Stimulated activated CD8-positive, alpha-beta memory T cell treated with anti-CD3 and anti-CD28 coated beads, Interleukin-15, amount 100 ng/mL, for 24 hours (primary cell): Measurements from ENCODE around the gene C9orf78.
A peak's percentile ranks its signal among the peaks of the same experiment; 100 is the strongest.

ENCODE experiments used
- DNase-seq: peaks from one replicate; pipeline ENCODE4 v3.0.0-alpha.2; 2020; ENCODE audit warnings: low read depth

The C9orf78 gene, protein sequence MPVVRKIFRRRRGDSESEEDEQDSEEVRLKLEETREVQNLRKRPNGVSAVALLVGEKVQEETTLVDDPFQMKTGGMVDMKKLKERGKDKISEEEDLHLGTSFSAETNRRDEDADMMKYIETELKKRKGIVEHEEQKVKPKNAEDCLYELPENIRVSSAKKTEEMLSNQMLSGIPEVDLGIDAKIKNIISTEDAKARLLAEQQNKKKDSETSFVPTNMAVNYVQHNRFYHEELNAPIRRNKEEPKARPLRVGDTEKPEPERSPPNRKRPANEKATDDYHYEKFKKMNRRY

GRCh38 chr9:129835128-129835859, at the start of gene C9orf78, which contains the start of gene USP20:
Gene C9orf78 (minus strand): TSS chr9:129835275. CDS start chr9:129835221, 54 bp downstream.
Gene USP20 (plus strand): TSS chr9:129835458. CDS start chr9:129852556, 17,098 bp downstream.
- peak; percentile 96 for DNase-seq

GRCh38 chr9:129884220-129885017, 49.3 kb upstream of the C9orf78 start:
- peak; percentile 87 for DNase-seq

GRCh38 chr9:129881547-129882324, 46.7 kb upstream of the C9orf78 start:
- DNase-seq, result no peak

GRCh38 chr9:129880654-129881546, 45.8 kb upstream of the C9orf78 start:
- DNase-seq, result no peak

DNA sequence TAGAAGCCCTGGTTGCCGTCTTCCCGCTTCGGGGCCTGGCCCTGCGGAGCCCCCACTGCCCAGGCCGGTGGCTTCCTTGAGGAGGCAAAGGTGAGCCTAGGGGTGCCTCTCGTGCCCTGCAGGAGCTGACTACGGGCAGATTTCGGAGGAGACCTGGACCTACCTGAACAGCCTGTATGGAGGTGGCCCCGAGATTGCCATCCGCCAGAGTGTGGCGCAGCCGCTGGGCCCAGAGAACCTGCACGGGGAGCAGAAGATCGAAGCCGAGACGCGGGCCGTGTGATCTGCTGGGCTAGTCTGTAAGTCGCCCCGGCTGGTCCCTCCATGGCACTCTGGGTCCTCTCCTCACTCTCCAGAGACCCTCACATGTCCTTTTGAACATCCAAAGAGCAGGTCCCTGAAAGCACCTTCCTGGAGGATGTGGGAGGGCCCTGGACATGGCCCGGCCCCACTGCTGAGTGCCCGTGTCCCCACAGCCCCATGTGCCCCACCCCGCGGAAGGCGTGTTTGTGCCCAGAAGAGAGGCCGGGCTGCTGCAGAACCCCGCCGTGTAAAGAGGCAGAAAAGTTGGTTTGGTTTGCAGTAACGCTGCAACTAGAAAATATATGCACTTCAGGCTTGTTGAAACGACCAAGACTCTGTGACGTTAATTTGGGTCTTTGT, 45.0 kb upstream of the C9orf78 start:
- DNase-seq, result no peak

DNA sequence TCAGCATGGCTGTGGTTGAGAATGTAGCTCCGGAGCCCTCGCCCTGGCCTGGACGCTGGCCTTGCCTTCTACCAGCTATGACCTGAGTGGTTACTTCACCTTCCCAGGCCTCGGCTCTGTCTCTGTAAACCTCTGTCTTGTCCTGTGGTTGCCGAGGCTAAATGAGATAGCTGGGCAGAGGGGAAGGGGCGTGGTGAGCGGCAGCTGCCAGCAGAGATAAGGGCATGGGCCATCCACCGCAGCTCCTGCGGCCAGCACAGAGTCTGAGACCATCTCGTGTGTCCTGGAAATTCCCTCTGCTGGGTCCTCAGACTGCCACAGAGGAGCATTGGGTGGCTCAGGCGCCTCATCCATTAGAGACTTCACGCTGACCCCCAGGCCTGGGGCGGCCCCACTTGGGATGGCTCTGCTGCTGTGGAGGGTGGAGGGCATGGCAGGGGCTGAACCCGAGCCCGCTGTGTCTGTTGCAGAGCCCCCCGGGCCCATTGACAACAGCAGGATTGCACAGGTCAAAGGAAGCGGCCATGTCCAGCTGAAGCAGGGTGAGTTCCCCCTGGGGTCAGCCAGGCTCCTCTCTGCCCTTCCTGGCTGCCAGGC, 44.1 kb upstream of the C9orf78 start:
- no peak for DNase-seq

- DNase-seq, result no peak
These were observed 43.2 kb upstream of the C9orf78 start for GRCh38 chr9:129878291-129878690.

- no peak for DNase-seq
These were observed 41.7 kb upstream of the C9orf78 start for GRCh38 chr9:129876815-129877214.

GRCh38 chr9:129875687-129876395, 40.8 kb upstream of the C9orf78 start:
- no peak for DNase-seq

DNA sequence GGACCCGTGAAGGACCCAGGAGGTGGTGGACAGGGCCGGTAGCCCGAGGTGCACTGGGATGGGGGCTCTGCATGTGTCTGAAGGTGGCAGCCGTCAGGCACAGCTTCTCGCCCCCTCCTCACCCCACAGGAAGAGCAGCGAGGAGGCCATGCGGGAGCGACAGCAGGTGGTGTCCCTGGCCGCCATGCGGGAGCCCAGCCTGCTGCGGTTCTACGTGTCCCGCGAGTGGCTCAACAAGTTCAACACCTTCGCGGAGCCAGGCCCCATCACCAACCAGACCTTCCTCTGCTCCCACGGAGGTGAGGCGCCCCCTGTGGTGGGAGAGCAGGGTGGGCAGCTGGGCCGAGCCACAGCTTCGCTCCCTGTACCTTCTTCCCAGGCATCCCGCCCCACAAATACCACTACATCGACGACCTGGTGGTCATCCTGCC, 40.1 kb upstream of the C9orf78 start:
- no peak for DNase-seq

DNA sequence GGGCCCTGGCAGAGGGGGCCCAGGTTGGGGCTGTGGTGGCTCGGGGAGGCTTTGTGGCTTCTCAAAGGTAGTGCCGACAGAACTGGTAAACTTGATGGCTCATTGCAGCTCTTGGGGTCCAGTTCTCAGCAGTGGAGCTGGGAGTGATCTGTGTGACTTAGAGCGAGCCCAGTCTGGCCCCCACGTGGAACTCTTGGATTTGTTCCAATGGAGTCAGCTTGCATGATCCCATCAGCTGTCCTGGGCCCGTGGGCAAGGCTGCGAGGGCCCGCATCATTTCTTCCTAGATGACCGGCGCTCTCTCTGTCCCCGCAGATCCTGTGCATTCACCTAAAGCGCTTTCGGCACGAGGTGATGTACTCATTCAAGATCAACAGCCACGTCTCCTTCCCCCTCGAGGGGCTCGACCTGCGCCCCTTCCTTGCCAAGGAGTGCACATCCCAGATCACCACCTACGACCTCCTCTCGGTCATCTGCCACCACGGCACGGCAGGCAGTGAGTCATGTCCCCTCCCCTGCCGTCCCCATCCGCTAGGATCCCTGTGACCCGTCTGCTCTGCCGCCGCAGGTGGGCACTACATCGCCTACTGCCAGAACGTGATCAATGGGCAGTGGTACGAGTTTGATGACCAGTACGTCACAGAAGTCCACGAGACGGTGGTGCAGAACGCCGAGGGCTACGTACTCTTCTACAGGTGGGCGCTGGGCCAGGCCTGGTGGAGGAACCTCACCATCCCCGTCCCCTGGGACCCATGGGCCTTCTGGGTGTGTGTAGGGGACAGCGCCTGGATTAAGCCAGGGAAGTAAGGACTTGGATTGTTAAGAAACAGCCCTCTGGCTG, 39.4 kb upstream of the C9orf78 start:
- DNase-seq, result no peak

DNA sequence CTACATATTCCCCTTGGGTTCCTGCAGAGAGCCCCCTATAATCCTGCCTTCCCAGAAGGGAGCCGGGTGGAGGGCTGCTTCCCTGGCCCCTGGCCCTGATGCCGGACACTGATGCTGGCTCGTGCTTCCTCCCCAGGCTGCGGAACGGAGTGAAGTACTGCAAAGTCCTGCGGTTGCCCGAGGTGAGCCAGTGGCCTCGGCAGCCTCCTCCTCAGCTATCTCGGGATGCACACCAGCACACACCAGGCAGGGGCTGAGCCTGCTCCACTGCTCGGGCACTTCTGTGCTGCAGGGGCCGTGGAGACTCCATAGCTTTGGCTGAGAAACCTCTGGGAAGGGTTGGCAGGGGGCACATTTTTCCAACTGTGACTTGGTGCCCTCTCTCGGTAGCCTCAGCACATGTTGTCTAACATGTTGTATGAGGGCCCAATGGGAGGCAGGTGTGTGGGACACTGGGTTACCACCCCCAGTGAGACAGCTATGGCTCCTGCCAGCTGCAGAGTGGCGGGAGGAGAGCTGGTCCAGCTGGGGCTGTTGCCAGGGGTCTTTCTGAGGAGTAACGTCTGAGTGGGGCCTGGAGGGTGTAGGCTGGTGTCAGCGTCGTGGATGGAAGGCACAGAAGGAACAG, 38.6 kb upstream of the C9orf78 start:
- DNase-seq, result no peak

DNA sequence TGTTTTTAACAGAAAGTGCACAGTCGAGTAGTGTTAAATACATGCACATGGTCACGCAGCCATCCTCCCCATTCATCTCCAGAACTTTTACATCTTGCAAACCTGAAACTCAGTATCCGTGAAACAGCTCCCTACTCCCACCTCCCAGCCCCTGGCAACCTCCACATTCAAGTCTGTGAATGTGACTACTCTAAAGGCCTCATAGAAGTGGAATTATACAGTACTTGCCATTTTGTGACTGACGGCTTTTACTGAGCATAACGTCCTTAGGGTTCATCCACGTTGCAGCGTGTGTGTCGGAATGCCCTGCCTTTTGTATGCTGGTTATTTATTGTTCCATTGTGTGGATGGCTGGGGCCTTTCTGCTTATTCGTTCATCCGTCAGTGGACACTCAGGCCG, 36.0 kb upstream of the C9orf78 start:
- no peak for DNase-seq

GRCh38 chr9:129869585-129870501, 34.8 kb upstream of the C9orf78 start:
- no peak for DNase-seq

GRCh38 chr9:129868872-129869486, 33.9 kb upstream of the C9orf78 start:
- DNase-seq, result no peak
